Prostate gland (tissue), 2 donors: Measurements from ENCODE around the gene SLC24A3. TPM values are rescaled to one million over a fixed set of nuclear protein-coding genes. Genes with fewer than 3 reads are reported as not detected.
A peak's percentile ranks its signal among the peaks of the same experiment; 100 is the strongest.

ENCODE experiments used
- DNase-seq: peaks from one replicate; pipeline ENCODE4 v3.0.0-alpha.2; 2019; ENCODE audit warnings: low spot score
- H3K27ac ChIP-seq, 2 donors: fragments of 200-600 bp; sonication (generic); 2 replicates each; pipeline ENCODE4 v1.5.1; 2017 to 2019
- H3K27me3 ChIP-seq: fragments of 200-600 bp; sonication (generic); replicated peaks from 2 replicates; pipeline ENCODE4 v1.5.1; 2019; ENCODE audit not compliant: insufficient read depth
- H3K36me3 ChIP-seq, 2 donors: fragments of 200-600 bp; sonication (generic); 1 replicate in 1 of 2; 2 replicates in 1 of 2; pipeline versions ENCODE4 v1.5.1 to v1.8.1; 2017 to 2019
- H3K4me1 ChIP-seq: fragments of 200-600 bp; sonication (generic); replicated peaks from 2 replicates; pipeline ENCODE4 v1.5.1; 2019
- H3K4me3 ChIP-seq, 2 donors: fragments of 200-600 bp; sonication (generic); 2 replicates each; pipeline ENCODE4 v1.5.1; 2017 to 2019
- H3K9me3 ChIP-seq: fragments of 200-600 bp; sonication (generic); 2 replicates; pipeline ENCODE4 v1.5.1; 2017
- POLR2A ChIP-seq: fragments of 450-650 bp; IDR thresholded peaks from one replicate; pipeline ENCODE4 v1.6.1; 2016; ENCODE audit warnings: antibody characterized with exemption, mild to moderate bottlenecking
- POLR2AphosphoS5 ChIP-seq: sonication (generic); formaldehyde crosslinking; IDR thresholded peaks from one replicate; pipeline ENCODE4 v1.6.1; 2017; ENCODE audit warnings: antibody characterized with exemption
- WGBS: methylation state at CpG from one replicate; pipeline ENCODE4 v1.1.5; 2018; 5-methylcytosine and 5-hydroxymethylcytosine counted together
- intact Hi-C: fragments of 100-400 bp; cut with DNase I; formaldehyde crosslinking; loops from one replicate; pipeline ENCODE4 v1.14.2; 2022
- total RNA-seq, 2 donors: library from RNA; depleted of rRNA; stranded (reverse); fragments of >200 nt; gene quantifications; one replicate each; pipeline ENCODE4 v1.1.0, GENCODE V29; 2016
- TF ChIP-seq, protein P1 (sequence below), 4 experiments: fragments of 200-600 bp in 2 of 4; fragments of 450-650 bp in 2 of 4; sonication (generic) in 2 of 4; IDR thresholded peaks; 1 replicate in 3 of 4; 2 replicates in 1 of 4; pipeline ENCODE4 v1.5.1; 2016 to 2019; ENCODE audit warnings: antibody characterized with exemption in 4 of 4, mild to moderate bottlenecking in 2 of 4, moderate library complexity in 2 of 4

SLC24A3 gene
- total RNA-seq, 2 donors from 2014 or later, result 4.6 to 8.0 TPM

DNA sequence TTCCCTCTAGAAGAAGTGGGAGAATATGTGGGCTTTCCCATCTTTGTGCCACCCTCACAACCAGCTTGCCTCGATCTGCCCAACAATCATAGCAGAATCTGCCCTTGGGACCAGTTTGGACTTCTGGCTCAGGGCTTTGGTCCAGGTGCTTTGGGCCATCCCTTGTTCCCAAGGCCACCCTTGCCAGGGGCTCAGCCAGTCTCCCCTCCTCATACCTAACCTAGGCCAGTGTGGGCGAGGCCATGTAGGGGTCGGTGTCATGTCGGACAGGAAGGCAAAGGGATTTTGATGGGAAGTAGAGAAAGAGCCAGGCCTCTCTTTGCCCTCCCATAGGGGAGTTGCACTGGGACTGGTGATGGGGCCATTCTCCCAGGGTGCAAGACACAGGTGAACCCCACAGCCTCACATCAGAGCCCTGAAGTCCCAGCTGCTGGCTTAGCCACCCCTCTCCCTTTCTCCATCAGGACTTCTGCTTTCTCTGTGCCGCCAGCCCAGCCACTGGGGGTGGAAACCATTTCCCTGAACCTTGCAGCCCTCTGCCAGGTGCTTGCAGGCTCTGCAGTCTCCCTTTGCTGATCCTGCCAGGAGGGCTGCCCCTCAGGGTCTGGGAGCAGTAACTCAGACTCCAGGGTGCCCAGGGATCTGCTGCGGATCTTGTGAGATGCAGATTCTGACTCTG lies 60.7 kb downstream of the SLC24A3 start:
- TF ChIP-seq POLR2A (no peak), POLR2AphosphoS5 (no peak)
- TF ChIP-seq, protein P1, sequence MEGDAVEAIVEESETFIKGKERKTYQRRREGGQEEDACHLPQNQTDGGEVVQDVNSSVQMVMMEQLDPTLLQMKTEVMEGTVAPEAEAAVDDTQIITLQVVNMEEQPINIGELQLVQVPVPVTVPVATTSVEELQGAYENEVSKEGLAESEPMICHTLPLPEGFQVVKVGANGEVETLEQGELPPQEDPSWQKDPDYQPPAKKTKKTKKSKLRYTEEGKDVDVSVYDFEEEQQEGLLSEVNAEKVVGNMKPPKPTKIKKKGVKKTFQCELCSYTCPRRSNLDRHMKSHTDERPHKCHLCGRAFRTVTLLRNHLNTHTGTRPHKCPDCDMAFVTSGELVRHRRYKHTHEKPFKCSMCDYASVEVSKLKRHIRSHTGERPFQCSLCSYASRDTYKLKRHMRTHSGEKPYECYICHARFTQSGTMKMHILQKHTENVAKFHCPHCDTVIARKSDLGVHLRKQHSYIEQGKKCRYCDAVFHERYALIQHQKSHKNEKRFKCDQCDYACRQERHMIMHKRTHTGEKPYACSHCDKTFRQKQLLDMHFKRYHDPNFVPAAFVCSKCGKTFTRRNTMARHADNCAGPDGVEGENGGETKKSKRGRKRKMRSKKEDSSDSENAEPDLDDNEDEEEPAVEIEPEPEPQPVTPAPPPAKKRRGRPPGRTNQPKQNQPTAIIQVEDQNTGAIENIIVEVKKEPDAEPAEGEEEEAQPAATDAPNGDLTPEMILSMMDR (IDR thresholded peaks at IDR 0.05), result no peak
- intact Hi-C loops, result loop anchor here (10.0 kb wide), 1 partner anchor 58 kb away; the partner anchor contains the start of gene SLC24A3
- no peaks in the 10 kb centered on the region for H3K36me3 ChIP-seq
- 89% methylated on average over 6 of the region's 6 CpGs for WGBS
- H3K27me3 ChIP-seq, result no peaks in the 10 kb centered on the region
- no peaks in the 10 kb centered on the region for H3K4me1 ChIP-seq
- no peak overlapping the region for H3K4me3 ChIP-seq
- H3K9me3 ChIP-seq, result no peaks in the 10 kb centered on the region
- DNase-seq, result no peak
- no peak overlapping the region for H3K27ac ChIP-seq

- Histone ChIP-seq H3K4me1 (no peaks in the 10 kb centered on the region), H3K4me3 (no peak overlapping the region), H3K36me3 (no peaks in the 10 kb centered on the region), H3K27me3 (no peaks in the 10 kb centered on the region), H3K27ac (no peak overlapping the region), H3K9me3 (no peaks in the 10 kb centered on the region)
- TF ChIP-seq, protein P1 (IDR thresholded peaks at IDR 0.05), result no peak
- TF ChIP-seq POLR2AphosphoS5 (no peak), POLR2A (no peak)
- intact Hi-C loops, result loop anchor here (10.0 kb wide), 1 partner anchor 59 kb away; the partner anchor contains the start of gene SLC24A3
- no peak for DNase-seq
- WGBS, result 96% methylated on average over 5 of the region's 5 CpGs
Observed at GRCh38 chr20:19274001-19274400, 61.6 kb downstream of the SLC24A3 start.

DNA sequence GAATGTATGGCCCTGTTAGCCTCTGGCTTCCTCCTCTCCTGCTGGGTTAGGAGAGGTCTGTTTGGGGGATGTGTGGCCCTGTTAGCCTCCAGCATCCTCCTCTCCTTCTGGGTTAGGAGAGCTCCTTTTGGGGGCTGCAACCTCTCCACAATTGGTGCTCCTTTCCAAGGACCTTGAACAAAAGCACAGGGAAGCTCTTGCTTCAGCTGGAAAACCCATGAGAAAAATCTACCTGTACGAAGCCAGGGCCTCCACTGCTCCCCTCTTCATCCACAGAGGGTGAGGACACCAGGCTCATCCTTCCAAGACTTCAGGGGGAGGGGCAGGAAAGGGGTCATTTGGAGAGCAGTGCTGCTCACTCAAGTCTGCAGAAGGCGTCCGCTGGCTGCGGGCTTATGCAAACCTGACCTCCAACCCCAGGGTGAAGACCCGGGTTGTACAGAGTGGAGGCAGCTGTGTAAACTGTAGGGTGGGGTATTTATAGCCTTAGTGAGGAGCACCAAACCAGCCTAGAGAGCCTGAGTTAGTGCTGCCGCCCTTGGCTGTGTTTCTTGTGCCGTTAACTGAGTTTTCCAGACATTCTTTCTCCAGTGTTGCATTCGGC lies 62.1 kb downstream of the SLC24A3 start:
- Histone ChIP-seq H3K36me3 (no peaks in the 10 kb centered on the region), H3K4me1 (no peaks in the 10 kb centered on the region), H3K27ac (no peak overlapping the region), H3K27me3 (no peaks in the 10 kb centered on the region), H3K9me3 (no peaks in the 10 kb centered on the region), H3K4me3 (no peak overlapping the region)
- TF ChIP-seq POLR2AphosphoS5, result no peak
- TF ChIP-seq, protein P1 (IDR thresholded peaks at IDR 0.05), result no peak
- TF ChIP-seq POLR2A, result no peak
- WGBS, result 63% methylated on average over 8 of the region's 8 CpGs
- DNase-seq, result no peak
- intact Hi-C loops, result loop anchor here (10.0 kb wide), 1 partner anchor 60 kb away; the partner anchor contains the start of gene SLC24A3

GRCh38 chr20:19275038-19275629 lies 62.7 kb downstream of the SLC24A3 start:
- H3K4me1 ChIP-seq, result no peaks in the 10 kb centered on the region
- H3K9me3 ChIP-seq, result no peaks in the 10 kb centered on the region
- TF ChIP-seq POLR2AphosphoS5, result no peak
- WGBS, result 47% methylated on average over 3 of the region's 3 CpGs
- H3K27ac ChIP-seq, result peak overlapping the region; percentile 32 to 36
- intact Hi-C loops, result loop anchor here (10.0 kb wide), 1 partner anchor 60 kb away; the partner anchor contains the start of gene SLC24A3
- H3K36me3 ChIP-seq, result no peaks in the 10 kb centered on the region
- no peak for DNase-seq
- no peak overlapping the region for H3K4me3 ChIP-seq
- H3K27me3 ChIP-seq, result no peaks in the 10 kb centered on the region

DNA sequence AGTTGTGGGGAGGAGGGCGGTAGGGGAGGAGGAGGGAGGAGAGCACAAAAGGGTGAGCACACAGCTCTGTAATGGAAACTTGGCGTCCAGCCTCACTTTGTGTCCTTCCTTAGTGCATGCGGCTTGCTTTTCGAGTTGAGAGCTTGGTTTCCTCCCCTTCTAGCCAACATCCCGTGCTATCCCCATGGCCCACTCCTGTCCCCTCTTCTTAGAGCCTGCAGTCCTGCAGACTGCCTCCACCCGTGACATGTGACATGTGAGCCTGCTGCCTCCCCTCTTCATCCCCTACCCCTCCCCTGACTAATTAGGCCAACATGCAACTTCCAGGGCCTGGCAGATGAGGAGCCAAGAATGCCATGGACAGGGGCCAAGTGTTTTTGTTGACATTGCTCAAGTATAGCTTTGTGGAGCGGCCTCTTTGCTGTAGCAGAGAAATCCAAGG lies 63.2 kb downstream of the SLC24A3 start:
- intact Hi-C loops, result loop anchor here (10.0 kb wide), 1 partner anchor 61 kb away; the partner anchor contains the start of gene SLC24A3
- peak; percentile 34 for DNase-seq
- Histone ChIP-seq H3K9me3 (no peaks in the 10 kb centered on the region), H3K4me1 (no peaks in the 10 kb centered on the region), H3K36me3 (no peaks in the 10 kb centered on the region), H3K4me3 (no peak overlapping the region), H3K27me3 (no peaks in the 10 kb centered on the region), H3K27ac (no peak overlapping the region)
- 12% methylated on average over 7 of the region's 7 CpGs for WGBS
- TF ChIP-seq POLR2A (no peak), POLR2AphosphoS5 (peak; percentile 28)
